ENCODE data around the gene RNASEH2C.
"Not testable (repeated sequence)": the region's sequence is repeated elsewhere in the genome, so short reads cannot be mapped to it uniquely, and the experiment has no call there.

DNA sequence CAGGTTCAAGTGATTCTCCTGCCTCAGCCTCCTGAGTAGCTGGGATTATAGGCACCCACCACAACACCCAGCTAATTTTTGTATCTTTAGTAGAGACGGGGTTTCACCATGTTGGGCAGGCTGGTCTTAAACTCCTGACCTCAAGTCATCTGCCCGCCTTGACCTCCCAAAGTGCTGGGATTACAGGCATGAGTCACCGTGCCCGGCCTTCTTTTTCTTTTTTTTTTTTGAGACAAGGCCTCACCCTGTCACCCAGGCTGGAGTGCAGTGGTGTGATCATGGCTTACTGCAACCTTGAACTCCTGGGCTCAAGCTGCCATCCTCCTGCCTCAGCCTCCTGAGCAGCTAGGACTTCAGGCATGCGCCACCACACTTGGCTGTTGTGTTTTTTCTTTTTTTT lies 47.2 kb upstream of the RNASEH2C start:
- TF ChIP-seq, protein P1, sequence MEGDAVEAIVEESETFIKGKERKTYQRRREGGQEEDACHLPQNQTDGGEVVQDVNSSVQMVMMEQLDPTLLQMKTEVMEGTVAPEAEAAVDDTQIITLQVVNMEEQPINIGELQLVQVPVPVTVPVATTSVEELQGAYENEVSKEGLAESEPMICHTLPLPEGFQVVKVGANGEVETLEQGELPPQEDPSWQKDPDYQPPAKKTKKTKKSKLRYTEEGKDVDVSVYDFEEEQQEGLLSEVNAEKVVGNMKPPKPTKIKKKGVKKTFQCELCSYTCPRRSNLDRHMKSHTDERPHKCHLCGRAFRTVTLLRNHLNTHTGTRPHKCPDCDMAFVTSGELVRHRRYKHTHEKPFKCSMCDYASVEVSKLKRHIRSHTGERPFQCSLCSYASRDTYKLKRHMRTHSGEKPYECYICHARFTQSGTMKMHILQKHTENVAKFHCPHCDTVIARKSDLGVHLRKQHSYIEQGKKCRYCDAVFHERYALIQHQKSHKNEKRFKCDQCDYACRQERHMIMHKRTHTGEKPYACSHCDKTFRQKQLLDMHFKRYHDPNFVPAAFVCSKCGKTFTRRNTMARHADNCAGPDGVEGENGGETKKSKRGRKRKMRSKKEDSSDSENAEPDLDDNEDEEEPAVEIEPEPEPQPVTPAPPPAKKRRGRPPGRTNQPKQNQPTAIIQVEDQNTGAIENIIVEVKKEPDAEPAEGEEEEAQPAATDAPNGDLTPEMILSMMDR (conservative IDR thresholded peaks at IDR 0.05 in 1 of 2, IDR thresholded peaks at IDR 0.05 in 1 of 2; ENCODE audit: extremely low read depth in 1 of 2, insufficient read depth in 1 of 2, low read depth in 1 of 2, low read length in 2 of 2): not testable (repeated sequence)
- not testable (repeated sequence) for TF ChIP-seq EZH2 (IDR thresholded peaks at IDR 0.05; ENCODE audit: borderline replicate concordance, low read length)
